ENCODE data around the gene MGAT5B.

DNA sequence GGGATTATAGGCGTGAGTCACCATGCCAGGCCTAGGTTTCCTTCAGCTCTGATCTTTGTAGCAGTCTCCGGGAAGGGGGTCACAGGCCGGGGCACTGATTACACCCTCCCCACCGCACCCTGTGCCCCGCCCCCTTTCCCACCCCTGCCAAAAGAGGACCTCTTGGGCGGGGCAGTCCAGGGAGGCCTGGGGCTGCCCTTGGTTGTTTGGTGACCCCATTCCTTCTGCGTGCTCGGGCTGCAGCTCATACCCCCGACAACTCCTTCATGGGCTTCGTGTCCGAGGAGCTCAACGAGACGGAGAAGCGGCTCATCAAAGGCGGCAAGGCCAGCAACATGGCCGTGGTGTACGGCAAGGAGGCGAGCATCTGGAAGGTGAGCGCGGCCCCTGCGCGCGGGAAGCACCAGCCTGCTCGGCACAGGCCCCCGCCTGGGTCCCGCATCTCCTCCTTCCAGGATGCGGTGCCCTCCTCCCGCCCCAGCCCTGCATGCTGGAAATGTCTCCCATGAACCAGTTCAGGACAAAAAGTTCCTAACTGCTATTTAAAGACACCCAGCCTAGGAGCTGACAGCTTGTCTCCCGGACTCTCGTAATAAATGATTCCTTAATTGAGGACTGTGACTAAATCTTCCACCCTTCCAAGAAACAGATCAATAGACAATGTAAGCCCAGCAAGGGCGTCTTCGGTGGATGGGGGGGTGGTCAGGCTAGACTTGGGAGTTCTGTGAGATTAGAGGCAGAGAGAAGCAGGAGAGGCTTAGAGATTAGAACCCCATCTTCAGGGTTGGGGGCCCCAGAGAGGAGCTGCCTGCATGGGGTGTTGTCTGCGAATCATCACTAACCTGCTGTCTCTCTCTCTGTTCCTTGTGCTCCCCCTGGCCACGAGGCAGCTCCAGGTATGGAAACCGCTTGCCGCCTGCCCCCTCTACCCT lies 64.5 kb downstream of the MGAT5B start:
- TF ChIP-seq, protein P1, sequence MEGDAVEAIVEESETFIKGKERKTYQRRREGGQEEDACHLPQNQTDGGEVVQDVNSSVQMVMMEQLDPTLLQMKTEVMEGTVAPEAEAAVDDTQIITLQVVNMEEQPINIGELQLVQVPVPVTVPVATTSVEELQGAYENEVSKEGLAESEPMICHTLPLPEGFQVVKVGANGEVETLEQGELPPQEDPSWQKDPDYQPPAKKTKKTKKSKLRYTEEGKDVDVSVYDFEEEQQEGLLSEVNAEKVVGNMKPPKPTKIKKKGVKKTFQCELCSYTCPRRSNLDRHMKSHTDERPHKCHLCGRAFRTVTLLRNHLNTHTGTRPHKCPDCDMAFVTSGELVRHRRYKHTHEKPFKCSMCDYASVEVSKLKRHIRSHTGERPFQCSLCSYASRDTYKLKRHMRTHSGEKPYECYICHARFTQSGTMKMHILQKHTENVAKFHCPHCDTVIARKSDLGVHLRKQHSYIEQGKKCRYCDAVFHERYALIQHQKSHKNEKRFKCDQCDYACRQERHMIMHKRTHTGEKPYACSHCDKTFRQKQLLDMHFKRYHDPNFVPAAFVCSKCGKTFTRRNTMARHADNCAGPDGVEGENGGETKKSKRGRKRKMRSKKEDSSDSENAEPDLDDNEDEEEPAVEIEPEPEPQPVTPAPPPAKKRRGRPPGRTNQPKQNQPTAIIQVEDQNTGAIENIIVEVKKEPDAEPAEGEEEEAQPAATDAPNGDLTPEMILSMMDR (conservative IDR thresholded peaks at IDR 0.05 in 1 of 2, IDR thresholded peaks at IDR 0.05 in 1 of 2; ENCODE audit: low read depth in 1 of 2, low read length in 2 of 2): no peak
- TF ChIP-seq EZH2 (IDR thresholded peaks at IDR 0.05; ENCODE audit: low read length, missing control alignments): no peak

All from fibroblast of lung (primary cell).